Breast epithelium (tissue), 3 donors: ENCODE results near the gene CPNE5.

Experiments used
- POLR2A ChIP-seq: fragments of 450-650 bp; IDR thresholded peaks from one replicate; pipeline ENCODE4 v1.6.1; 2016; ENCODE audit warnings: antibody characterized with exemption, mild to moderate bottlenecking, moderate library complexity
- TF ChIP-seq, protein P1 (sequence below), 3 donors: fragments of 450-650 bp; IDR thresholded peaks; one replicate each; pipeline ENCODE4 v1.5.1; 2016 to 2017; ENCODE audit warnings: antibody characterized with exemption in 3 of 3, mild to moderate bottlenecking in 3 of 3, moderate library complexity in 3 of 3

DNA sequence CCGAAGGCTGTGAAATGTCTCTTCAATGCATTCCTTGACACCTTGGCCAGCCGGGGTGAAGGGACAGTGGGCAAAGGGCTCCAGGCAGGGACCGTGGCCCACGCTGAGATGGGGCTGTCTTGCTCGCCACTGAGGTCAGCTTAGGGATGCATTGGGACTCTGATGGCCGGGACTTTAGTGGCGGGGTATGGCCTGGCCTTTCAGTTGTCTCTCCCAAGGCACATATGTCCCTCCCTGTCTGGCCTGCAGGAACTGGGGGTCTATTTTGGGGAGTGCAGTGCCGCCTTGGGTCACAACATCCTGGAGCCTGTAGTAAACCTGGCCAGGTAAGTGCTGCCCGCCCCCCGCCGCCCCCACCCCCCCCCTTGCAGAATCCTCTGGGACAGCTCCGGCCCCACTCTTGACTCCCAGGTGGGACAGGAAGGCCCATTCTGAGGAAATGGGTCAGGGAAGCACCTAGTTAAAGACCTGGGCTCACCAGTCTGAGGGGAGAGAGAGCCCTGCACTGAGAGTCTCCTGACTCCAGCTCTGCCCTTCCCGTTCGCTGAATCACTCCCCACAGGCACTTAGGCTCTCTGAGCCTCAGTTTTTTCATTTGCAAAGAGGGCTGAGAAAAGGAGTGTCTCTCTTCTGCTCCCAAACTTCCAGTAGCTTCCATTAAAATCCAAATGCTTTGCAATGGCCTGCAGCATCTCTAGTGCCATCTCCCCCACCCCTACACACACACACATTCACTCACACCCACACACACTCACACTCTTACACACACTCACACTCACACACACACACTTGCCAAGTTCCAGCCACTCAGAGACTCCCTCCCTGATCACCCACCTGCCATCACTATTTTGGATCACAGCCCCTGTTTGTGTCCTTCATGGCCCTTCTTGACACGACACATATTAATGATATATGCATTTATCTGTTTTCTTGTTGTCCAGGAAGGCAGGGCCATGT is 108.5 kb downstream of the CPNE5 start:
- TF ChIP-seq, protein P1, sequence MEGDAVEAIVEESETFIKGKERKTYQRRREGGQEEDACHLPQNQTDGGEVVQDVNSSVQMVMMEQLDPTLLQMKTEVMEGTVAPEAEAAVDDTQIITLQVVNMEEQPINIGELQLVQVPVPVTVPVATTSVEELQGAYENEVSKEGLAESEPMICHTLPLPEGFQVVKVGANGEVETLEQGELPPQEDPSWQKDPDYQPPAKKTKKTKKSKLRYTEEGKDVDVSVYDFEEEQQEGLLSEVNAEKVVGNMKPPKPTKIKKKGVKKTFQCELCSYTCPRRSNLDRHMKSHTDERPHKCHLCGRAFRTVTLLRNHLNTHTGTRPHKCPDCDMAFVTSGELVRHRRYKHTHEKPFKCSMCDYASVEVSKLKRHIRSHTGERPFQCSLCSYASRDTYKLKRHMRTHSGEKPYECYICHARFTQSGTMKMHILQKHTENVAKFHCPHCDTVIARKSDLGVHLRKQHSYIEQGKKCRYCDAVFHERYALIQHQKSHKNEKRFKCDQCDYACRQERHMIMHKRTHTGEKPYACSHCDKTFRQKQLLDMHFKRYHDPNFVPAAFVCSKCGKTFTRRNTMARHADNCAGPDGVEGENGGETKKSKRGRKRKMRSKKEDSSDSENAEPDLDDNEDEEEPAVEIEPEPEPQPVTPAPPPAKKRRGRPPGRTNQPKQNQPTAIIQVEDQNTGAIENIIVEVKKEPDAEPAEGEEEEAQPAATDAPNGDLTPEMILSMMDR (IDR thresholded peaks at IDR 0.05), result no peak
- TF ChIP-seq POLR2A, result no peak
